ENCODE measurements around the gene FEV.

Gene FEV

DNA sequence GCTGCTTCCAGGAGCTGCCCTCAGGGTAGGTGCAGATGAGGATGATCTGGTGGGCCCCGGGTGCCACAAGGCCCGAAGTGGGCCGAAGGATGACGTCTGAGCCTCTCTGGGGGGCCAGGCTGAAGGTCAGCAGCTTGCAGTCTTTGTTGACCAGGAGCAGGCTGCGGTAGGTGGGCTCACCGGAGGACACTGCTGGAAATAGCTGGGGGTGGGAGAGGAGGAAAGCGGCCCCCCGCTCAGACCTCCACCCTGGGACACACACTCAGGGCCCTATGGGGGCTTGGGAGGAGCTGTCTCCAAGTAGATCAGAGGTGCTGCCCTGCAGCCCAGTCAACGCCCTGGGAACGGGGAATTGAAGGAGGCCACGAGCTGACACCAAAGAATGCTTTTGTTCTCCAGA is 39.1 kb upstream of the FEV start:
- no peak for DNase-seq
- Mint-ChIP-seq H3K36me3 (ENCODE audit: low read depth) (no peaks in the 10 kb centered on the region), H3K4me1 (no peaks in the 10 kb centered on the region), H3K9me3 (no peaks in the 10 kb centered on the region), H3K27ac (no peak overlapping the region), H3K27me3 (ENCODE audit: low read depth, poor library complexity) (peaks cover 59% of the 10 kb centered on the region), H3K4me3 (no peak overlapping the region)
- TF ChIP-seq, protein P1, sequence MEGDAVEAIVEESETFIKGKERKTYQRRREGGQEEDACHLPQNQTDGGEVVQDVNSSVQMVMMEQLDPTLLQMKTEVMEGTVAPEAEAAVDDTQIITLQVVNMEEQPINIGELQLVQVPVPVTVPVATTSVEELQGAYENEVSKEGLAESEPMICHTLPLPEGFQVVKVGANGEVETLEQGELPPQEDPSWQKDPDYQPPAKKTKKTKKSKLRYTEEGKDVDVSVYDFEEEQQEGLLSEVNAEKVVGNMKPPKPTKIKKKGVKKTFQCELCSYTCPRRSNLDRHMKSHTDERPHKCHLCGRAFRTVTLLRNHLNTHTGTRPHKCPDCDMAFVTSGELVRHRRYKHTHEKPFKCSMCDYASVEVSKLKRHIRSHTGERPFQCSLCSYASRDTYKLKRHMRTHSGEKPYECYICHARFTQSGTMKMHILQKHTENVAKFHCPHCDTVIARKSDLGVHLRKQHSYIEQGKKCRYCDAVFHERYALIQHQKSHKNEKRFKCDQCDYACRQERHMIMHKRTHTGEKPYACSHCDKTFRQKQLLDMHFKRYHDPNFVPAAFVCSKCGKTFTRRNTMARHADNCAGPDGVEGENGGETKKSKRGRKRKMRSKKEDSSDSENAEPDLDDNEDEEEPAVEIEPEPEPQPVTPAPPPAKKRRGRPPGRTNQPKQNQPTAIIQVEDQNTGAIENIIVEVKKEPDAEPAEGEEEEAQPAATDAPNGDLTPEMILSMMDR (IDR thresholded peaks at IDR 0.05): no peak

DNA sequence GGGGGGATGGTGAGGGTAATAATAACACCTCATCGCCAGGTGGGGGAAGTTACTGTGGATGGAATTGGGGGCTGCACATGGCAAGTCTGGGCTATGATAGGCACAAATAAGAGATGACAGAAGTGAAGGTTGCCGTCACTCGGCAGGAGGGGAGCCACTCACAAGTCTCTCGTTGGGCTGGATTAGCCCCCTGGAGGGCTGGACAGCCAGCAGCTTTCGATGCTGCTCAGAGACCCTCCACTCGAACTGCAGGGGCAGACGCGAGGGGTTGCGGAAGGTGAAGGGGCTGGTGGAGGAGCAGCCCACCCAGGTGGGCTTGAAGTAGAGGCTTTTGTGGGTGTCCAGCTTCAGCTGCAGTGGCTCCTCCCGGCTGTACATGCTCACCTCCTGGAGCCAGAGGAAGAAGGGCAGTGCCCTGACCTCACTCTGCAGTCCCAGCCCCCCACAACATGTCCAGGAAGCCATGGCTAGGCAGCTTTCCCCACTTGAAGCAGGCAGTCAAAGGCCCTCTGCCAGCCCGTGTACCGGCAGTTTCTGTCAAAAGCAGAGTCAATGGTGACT is 38.1 kb upstream of the FEV start:
- H3K9me3 Mint-ChIP-seq: no peaks in the 10 kb centered on the region
- no peak for DNase-seq
- no peaks in the 10 kb centered on the region for H3K36me3 Mint-ChIP-seq (ENCODE audit: low read depth)
- TF ChIP-seq, protein P1 (IDR thresholded peaks at IDR 0.05): no peak
- H3K27me3 Mint-ChIP-seq (ENCODE audit: low read depth, poor library complexity): peaks cover 60% of the 10 kb centered on the region
- no peak overlapping the region for H3K27ac Mint-ChIP-seq
- no peaks in the 10 kb centered on the region for H3K4me1 Mint-ChIP-seq
- H3K4me3 Mint-ChIP-seq: no peak overlapping the region

GRCh38 chr2:219022616-219023015 is 37.6 kb upstream of the FEV start:
- H3K27me3 Mint-ChIP-seq (ENCODE audit: low read depth, poor library complexity): peaks cover 60% of the 10 kb centered on the region
- H3K36me3 Mint-ChIP-seq (ENCODE audit: low read depth): no peaks in the 10 kb centered on the region
- H3K27ac Mint-ChIP-seq: no peak overlapping the region
- no peaks in the 10 kb centered on the region for H3K4me1 Mint-ChIP-seq
- H3K9me3 Mint-ChIP-seq: no peaks in the 10 kb centered on the region
- TF ChIP-seq, protein P1 (IDR thresholded peaks at IDR 0.05): no peak
- DNase-seq: no peak
- H3K4me3 Mint-ChIP-seq: no peak overlapping the region

DNA sequence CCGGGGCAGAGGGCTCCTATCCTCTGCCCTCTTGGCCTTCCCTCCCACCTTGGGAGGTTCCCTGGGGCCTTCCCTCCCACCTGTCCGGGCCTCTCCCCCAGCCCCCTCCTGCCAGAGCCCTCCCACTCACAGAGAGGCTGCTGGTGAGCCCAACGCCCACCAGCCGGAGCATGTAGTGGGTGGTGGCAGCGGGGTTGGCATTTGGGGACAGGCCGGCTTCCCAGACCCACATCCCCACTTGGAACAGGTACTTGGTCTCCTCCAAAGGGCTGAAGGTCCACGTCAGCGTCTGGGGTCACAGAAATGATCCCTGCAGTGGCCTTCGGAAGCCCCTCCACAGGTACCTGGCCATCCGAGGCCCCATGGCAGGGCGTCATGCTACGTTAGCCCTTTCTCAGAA is 37.1 kb upstream of the FEV start:
- H3K9me3 Mint-ChIP-seq: no peaks in the 10 kb centered on the region

DNA sequence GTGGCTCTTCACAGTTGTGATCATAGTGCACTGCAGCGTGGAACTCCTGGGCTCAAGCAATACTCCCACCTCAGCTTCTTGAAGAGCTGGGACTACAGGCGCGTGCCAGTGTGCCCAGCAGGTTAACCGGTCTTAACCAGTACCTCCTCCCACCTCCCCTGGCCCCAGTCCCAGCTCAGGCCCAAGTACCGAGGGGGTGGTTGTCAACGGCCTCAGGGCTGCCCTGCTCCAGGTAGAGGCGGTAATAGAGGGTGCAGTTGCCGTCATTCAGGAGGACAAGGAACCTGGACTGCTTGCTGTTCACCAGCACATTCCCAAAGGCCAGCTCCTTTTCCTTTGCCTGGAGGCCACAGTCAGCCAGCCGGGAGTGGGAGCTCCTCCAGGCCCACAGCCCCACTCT is 36.6 kb upstream of the FEV start:
- H3K9me3 Mint-ChIP-seq: no peaks in the 10 kb centered on the region
- TF ChIP-seq, protein P1 (IDR thresholded peaks at IDR 0.05): no peak
- no peak overlapping the region for H3K27ac Mint-ChIP-seq
- H3K4me3 Mint-ChIP-seq: no peak overlapping the region
- DNase-seq: no peak
- H3K27me3 Mint-ChIP-seq (ENCODE audit: low read depth, poor library complexity): peaks cover 59% of the 10 kb centered on the region
- H3K4me1 Mint-ChIP-seq: no peaks in the 10 kb centered on the region
- no peaks in the 10 kb centered on the region for H3K36me3 Mint-ChIP-seq (ENCODE audit: low read depth)

More for the DNA sequence above, 37.1 kb upstream of the FEV start:
- no peak for DNase-seq
- no peak overlapping the region for H3K4me3 Mint-ChIP-seq
- no peaks in the 10 kb centered on the region for H3K36me3 Mint-ChIP-seq (ENCODE audit: low read depth)
- H3K4me1 Mint-ChIP-seq: no peaks in the 10 kb centered on the region
- H3K27me3 Mint-ChIP-seq (ENCODE audit: low read depth, poor library complexity): peaks cover 60% of the 10 kb centered on the region
- TF ChIP-seq, protein P1 (IDR thresholded peaks at IDR 0.05): no peak
- no peak overlapping the region for H3K27ac Mint-ChIP-seq

DNA sequence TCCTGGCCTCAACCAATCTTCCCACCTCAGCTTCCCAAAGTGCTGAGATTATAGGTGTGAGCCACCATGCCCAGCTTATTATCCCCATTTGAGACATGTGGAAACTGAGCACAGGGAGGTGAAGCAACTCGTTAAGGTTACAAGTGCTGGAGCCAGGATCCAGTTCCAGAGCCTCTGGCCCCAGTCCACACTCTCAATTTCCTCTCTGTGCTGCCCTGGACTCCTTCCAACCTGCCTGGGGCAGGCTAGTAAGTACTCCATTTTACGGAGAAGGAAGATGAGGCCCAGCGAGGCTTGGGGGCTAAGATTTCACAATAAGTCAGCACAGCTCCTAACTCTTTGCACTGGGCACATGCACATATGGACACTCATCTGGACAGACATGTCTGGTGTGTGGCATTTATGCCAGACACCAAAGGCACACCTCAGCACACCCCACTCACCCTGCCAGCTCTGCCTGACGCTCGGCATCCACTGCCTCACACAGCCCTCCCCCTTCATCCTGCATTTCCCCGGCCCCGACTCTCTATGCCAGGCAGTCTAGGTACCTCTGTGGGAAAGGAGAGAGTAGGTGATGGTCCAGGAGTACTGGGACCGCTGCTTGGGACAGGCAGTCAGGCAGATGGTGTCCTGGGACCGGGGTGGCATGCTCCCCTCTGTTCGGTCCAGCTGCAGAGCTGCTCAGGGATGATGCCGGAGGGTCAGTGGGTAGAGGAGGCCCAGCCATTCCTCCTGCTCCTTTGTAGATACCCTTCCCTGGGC is 35.8 kb upstream of the FEV start:
- TF ChIP-seq, protein P1 (IDR thresholded peaks at IDR 0.05): no peak
- no peaks in the 10 kb centered on the region for H3K9me3 Mint-ChIP-seq
- H3K27ac Mint-ChIP-seq: no peak overlapping the region
- H3K36me3 Mint-ChIP-seq (ENCODE audit: low read depth): no peaks in the 10 kb centered on the region
- no peaks in the 10 kb centered on the region for H3K4me1 Mint-ChIP-seq
- H3K4me3 Mint-ChIP-seq: no peak overlapping the region
- DNase-seq: no peak
- H3K27me3 Mint-ChIP-seq (ENCODE audit: low read depth, poor library complexity): peaks cover 59% of the 10 kb centered on the region

Measured in nephron progenitor cell (in vitro differentiated cells).